Adrenal gland (tissue), 12 donors: ENCODE measurements around the gene B4GALT1. TPM values are rescaled to one million over a fixed set of nuclear protein-coding genes. Genes with fewer than 3 reads are reported as not detected.

Source experiments
- DNase-seq, 7 donors: peaks; one replicate each; pipeline ENCODE4 v3.0.0-alpha.2; 2019 to 2020
- H3K27ac ChIP-seq, 5 donors: fragments of 200-600 bp; sonication (generic) in 4 of 5; 1 replicate in 3 of 5; 2 replicates in 2 of 5; pipeline versions ENCODE4 v1.5.1 to v1.8.0; 2016 to 2020; ENCODE audit warnings: mild to moderate bottlenecking in 1 of 5
- H3K27me3 ChIP-seq: fragments of 200-600 bp; 2 replicates; pipeline ENCODE4 v1.8.0; 2021
- H3K36me3 ChIP-seq, 2 donors: fragments of 200-600 bp; replicated peaks in 1 of 2; 1 replicate in 1 of 2; 2 replicates in 1 of 2; pipeline versions ENCODE4 v1.5.1 to v1.8.0; 2018 to 2022
- H3K4me1 ChIP-seq, 2 donors: fragments of 200-600 bp; replicated peaks in 1 of 2; 1 replicate in 1 of 2; 2 replicates in 1 of 2; pipeline versions ENCODE4 v1.5.1 to v1.8.0; 2018 to 2021
- H3K4me3 ChIP-seq, 4 donors: fragments of 200-600 bp; sonication (generic) in 3 of 4; one replicate each; pipeline ENCODE4 v1.5.1; 2016 to 2018
- H3K9me3 ChIP-seq, 3 donors: fragments of 200-600 bp; sonication (generic) in 1 of 3; replicated peaks in 1 of 3; 1 replicate in 2 of 3; 2 replicates in 1 of 3; pipeline versions ENCODE4 v1.5.1 to v1.8.0; 2016 to 2021
- CTCF ChIP-seq, 6 experiments: fragments of 450-650 bp in 4 of 6; fragments of 200-600 bp in 2 of 6; sonication (generic) in 1 of 6; IDR thresholded peaks; 1 replicate in 5 of 6; 2 replicates in 1 of 6; pipeline versions ENCODE4 v1.5.1 to v1.8.0; 2016 to 2021; ENCODE audit warnings: antibody characterized with exemption in 6 of 6, mild to moderate bottlenecking in 2 of 6, moderate library complexity in 1 of 6
- POLR2A ChIP-seq, 2 donors: fragments of 450-650 bp; IDR thresholded peaks; one replicate each; pipeline ENCODE4 v1.6.1; 2017; ENCODE audit warnings: antibody characterized with exemption in 2 of 2, mild to moderate bottlenecking in 2 of 2, moderate library complexity in 1 of 2
- WGBS, 4 donors: extraction: QIAGEN DNeasy Blood & Tissue Kit in 2 of 4; methylation state at CpG; one replicate each; pipeline versions ENCODE4 v1.1.5 to v1.1.7; 2013 to 2017; 5-methylcytosine and 5-hydroxymethylcytosine counted together
- intact Hi-C, 2 donors: fragments of 100-400 bp; cut with DNase I; formaldehyde crosslinking; loops; one replicate each; pipeline versions ENCODE4 v1.14.1 to v1.15.0; 2022 to 2023
- polyA plus RNA-seq, 3 donors: library from polyadenylated mRNA; stranded (reverse); fragments of 200-250 nt in 2 of 3; fragments of 350-450 nt in 1 of 3; fragmentation: Illumina TruSeq in 1 of 3; extraction: RNeasy Lipid Tissue Mini Kit (QIAGEN cat#74804) in 1 of 3; gene quantifications; one replicate each; pipeline ENCODE4 v1.2.3, GENCODE V29; 2013 to 2014
- total RNA-seq, 9 donors: library from RNA; depleted of rRNA in 4 of 9; stranded (reverse); fragments of >200 nt in 4 of 9; fragments of 120-200 nt in 1 of 9; fragmentation: NEBNext Ultra II Directional in 1 of 9; extraction: Animal tissue kit (Norgen Biotek cat#: 25700) in 1 of 9; gene quantifications; one replicate each; pipeline versions ENCODE4 v1.1.0 to v1.2.4, GENCODE V29; 2013 to 2023
- donor health status: healthy with polysubstance abuse.
- donor health status: Bipolar disorder and iron deficiency.
- donor health status: DM: yes; HTN: yes; CAD: no.
- donor health status: DM: no; HTN: no; CAD: no.
- donor health status: DM: no; HTN: no; CAD: no.
- donor health status: DM: yes; HTN: yes; CAD: no.

The B4GALT1 gene
- total and polyA plus RNA-seq, 12 donors: 18.7 to 117 (median 62.7) TPM

GRCh38 chr9:33125461-33125860, 41.7 kb downstream of the B4GALT1 start:
- no peak overlapping the region for H3K4me3 ChIP-seq
- DNase-seq: no peak
- H3K4me1 ChIP-seq: peaks cover 0 to 14% of the 10 kb centered on the region in 2 donors
- no peaks in the 10 kb centered on the region for H3K27me3 ChIP-seq
- TF ChIP-seq CTCF (IDR thresholded peaks at IDR 0.05): no peak
- TF ChIP-seq POLR2A (IDR thresholded peaks at IDR 0.05): no peak
- H3K36me3 ChIP-seq: peaks cover 0 to 32% of the 10 kb centered on the region in 2 donors
- WGBS, 4 donors: 75 to 93% (median 81%) methylated on average over 2 to 3 of the region's 3 CpGs
- intact Hi-C loops: no loop called here
- no peaks in the 10 kb centered on the region for H3K9me3 ChIP-seq
- peak overlapping the region in 1 of 5 donors; percentile 0 for H3K27ac ChIP-seq

GRCh38 chr9:33124751-33125381, 42.3 kb downstream of the B4GALT1 start:
- DNase-seq: no peak
- Histone ChIP-seq H3K4me3 (no peak overlapping the region), H3K36me3 (peaks cover 0 to 32% of the 10 kb centered on the region in 2 donors), H3K27me3 (no peaks in the 10 kb centered on the region), H3K9me3 (no peaks in the 10 kb centered on the region), H3K27ac (no peak overlapping the region), H3K4me1 (peaks cover under 1 to 9% of the 10 kb centered on the region in 2 donors)
- intact Hi-C loops: no loop called here
- 82 to 88% (median 86%) methylated on average over 9 of the region's 9 CpGs for WGBS, 4 donors
- TF ChIP-seq POLR2A (IDR thresholded peaks at IDR 0.05) (no peak), CTCF (IDR thresholded peaks at IDR 0.05) (no peak)

- Histone ChIP-seq H3K4me3 (no peak overlapping the region), H3K27me3 (no peaks in the 10 kb centered on the region), H3K4me1 (peaks cover 7 to 9% of the 10 kb centered on the region in 2 donors), H3K36me3 (peaks cover 0 to 33% of the 10 kb centered on the region in 2 donors), H3K9me3 (no peaks in the 10 kb centered on the region), H3K27ac (no peak overlapping the region)
- WGBS, 4 donors: 96 to 99% (median 97%) methylated on average over 4 to 5 of the region's 5 CpGs
- intact Hi-C loops: no loop called here
- TF ChIP-seq CTCF (IDR thresholded peaks at IDR 0.05): no peak
- no peak for TF ChIP-seq POLR2A (IDR thresholded peaks at IDR 0.05)
- DNase-seq: no peak
Observed at GRCh38 chr9:33124046-33124445, 43.1 kb downstream of the B4GALT1 start.

GRCh38 chr9:33123407-33124031, 43.6 kb downstream of the B4GALT1 start:
- 78 to 95% (median 93%) methylated on average over 2 to 8 of the region's 8 CpGs for WGBS, 4 donors
- no peak for DNase-seq
- H3K27me3 ChIP-seq: no peaks in the 10 kb centered on the region
- intact Hi-C loops: no loop called here
- no peak overlapping the region for H3K4me3 ChIP-seq
- no peak for TF ChIP-seq POLR2A (IDR thresholded peaks at IDR 0.05)
- TF ChIP-seq CTCF (IDR thresholded peaks at IDR 0.05): no peak
- no peak overlapping the region for H3K27ac ChIP-seq
- H3K4me1 ChIP-seq: peaks cover 7 to 9% of the 10 kb centered on the region in 2 donors
- H3K9me3 ChIP-seq: no peaks in the 10 kb centered on the region
- H3K36me3 ChIP-seq: peaks cover 0 to 28% of the 10 kb centered on the region in 2 donors
